HepG2 (cell line): ENCODE data around the gene VAC14. TPM values are rescaled to one million over a fixed set of nuclear protein-coding genes. Genes with fewer than 3 reads are reported as not detected.

Experiments used
- DNMT1 ChIP-seq: sonication (generic); formaldehyde crosslinking; IDR thresholded peaks from 2 replicates; pipeline ENCODE4 v1.5.1; 2020; ENCODE audit warnings: mild to moderate bottlenecking, missing genetic modification reagents
- GPBP1L1 ChIP-seq: sonication (generic); formaldehyde crosslinking; IDR thresholded peaks from 2 replicates; pipeline ENCODE4 v1.5.0; 2020; ENCODE audit warnings: mild to moderate bottlenecking, missing genetic modification reagents
- GPN1 ChIP-seq: sonication (generic); formaldehyde crosslinking; IDR thresholded peaks from 2 replicates; pipeline ENCODE4 v1.5.1; 2020; ENCODE audit warnings: missing genetic modification reagents, borderline replicate concordance
- IRF2 ChIP-seq: IDR thresholded peaks from 2 replicates; pipeline ENCODE4 v1.6.1; 2018; ENCODE audit warnings: missing genetic modification reagents, missing compliant biosample characterization
- MEIS2 ChIP-seq: sonication (generic); formaldehyde crosslinking; IDR thresholded peaks from 2 replicates; pipeline ENCODE4 v1.9.0; 2021; ENCODE audit warnings: mild to moderate bottlenecking, missing genetic modification reagents
- NFE2L1 ChIP-seq: sonication (generic); formaldehyde crosslinking; IDR thresholded peaks from 2 replicates; pipeline ENCODE4 v1.4.0; 2020; ENCODE audit warnings: missing genetic modification reagents, mild to moderate bottlenecking, borderline replicate concordance
- NFIC ChIP-seq: IDR thresholded peaks from 2 replicates; pipeline ENCODE4 v1.6.1; 2012; ENCODE audit warnings: mild to moderate bottlenecking, low read length, inconsistent platforms
- REL ChIP-seq: sonication (generic); formaldehyde crosslinking; conservative IDR thresholded peaks from 2 replicates; pipeline ENCODE4 v1.8.0; 2022; ENCODE audit warnings: mild to moderate bottlenecking, missing genetic modification reagents, moderate library complexity
- SAP130 ChIP-seq: IDR thresholded peaks from 2 replicates; pipeline ENCODE4 v1.6.1; 2016; ENCODE audit warnings: low read depth
- ZBED4 ChIP-seq: sonication (generic); formaldehyde crosslinking; IDR thresholded peaks from 2 replicates; pipeline ENCODE4 v1.4.0; 2020; ENCODE audit warnings: missing genetic modification reagents, borderline replicate concordance
- ZBTB25 ChIP-seq: IDR thresholded peaks from 2 replicates; pipeline ENCODE4 v1.6.1; 2018; ENCODE audit warnings: missing genetic modification reagents
- ZNF253 ChIP-seq: sonication (generic); formaldehyde crosslinking; IDR thresholded peaks from 2 replicates; pipeline ENCODE4 v1.8.0; 2022; ENCODE audit warnings: mild to moderate bottlenecking, missing genetic modification reagents, borderline replicate concordance
- ZNF280B ChIP-seq: sonication (generic); formaldehyde crosslinking; IDR thresholded peaks from 2 replicates; pipeline ENCODE4 v1.5.0; 2020; ENCODE audit warnings: missing genetic modification reagents, mild to moderate bottlenecking, borderline replicate concordance
- ZNF577 ChIP-seq: sonication (generic); formaldehyde crosslinking; IDR thresholded peaks from 2 replicates; pipeline ENCODE4 v1.4.0; 2020; ENCODE audit warnings: mild to moderate bottlenecking, low read depth, missing genetic modification reagents, borderline replicate concordance
- ZNF597 ChIP-seq: sonication (generic); formaldehyde crosslinking; IDR thresholded peaks from 2 replicates; pipeline ENCODE4 v1.5.0; 2020; ENCODE audit warnings: missing genetic modification reagents
- ZNF614 ChIP-seq: IDR thresholded peaks from 2 replicates; pipeline ENCODE4 v1.6.1; 2018; ENCODE audit warnings: missing biosample characterization, missing genetic modification reagents, inconsistent platforms, borderline replicate concordance
- ZNF850 ChIP-seq: sonication (generic); formaldehyde crosslinking; conservative IDR thresholded peaks from 2 replicates; pipeline ENCODE4 v1.9.0; 2021; ENCODE audit warnings: mild to moderate bottlenecking, missing genetic modification reagents
- ZSCAN9 ChIP-seq: IDR thresholded peaks from 2 replicates; pipeline ENCODE4 v1.6.1; 2016; ENCODE audit warnings: borderline replicate concordance
- polyA plus RNA-seq, 8 experiments: library from polyadenylated mRNA; depleted of rRNA in 3 of 8; stranded (reverse) in 7 of 8; unstranded in 1 of 8; fragments of >200 nt; fragmentation: Illumina TruSeq in 4 of 8; extraction: Trizol in 4 of 8; gene quantifications; 2 replicates each; pipeline versions ENCODE4 v1.2.1 to v1.2.3, GENCODE V29; 2011 to 2016; ENCODE audit warnings: low read depth in 4 of 8, missing spikeins in 1 of 8, mixed read lengths in 1 of 8; ENCODE audit not compliant: insufficient read depth in 1 of 8
- total RNA-seq, 5 experiments: library from RNA; depleted of rRNA; stranded (reverse); fragments of >200 nt; fragmentation: Illumina TruSeq; extraction: Trizol; gene quantifications; 2 replicates each; pipeline ENCODE4 v1.2.3, GENCODE V29; 2016; ENCODE audit warnings: low read depth in 1 of 5

VAC14 gene
- total and polyA plus RNA-seq, 2 of the 13 experiments (the other 11 are each of a cell fraction or from before 2014, with no cell fraction given): 23.5 to 24.6 TPM

- no peak for TF ChIP-seq ZNF253 (CRISPR knock-in tag)
- no peak for TF ChIP-seq ZBED4 (CRISPR knock-in tag)
- TF ChIP-seq ZBTB25: peak; percentile 66; the same call in 1 of the 2 replicates
- no peak for TF ChIP-seq ZSCAN9 (CRISPR knock-in tag)
- no peak for TF ChIP-seq GPBP1L1 (CRISPR knock-in tag)
- no peak for TF ChIP-seq NFIC
- no peak for TF ChIP-seq ZNF597
- TF ChIP-seq DNMT1 (CRISPR knock-in tag): 0 out of 2 replicates have a peak, but pooled peaks have one; percentile 51
- no peak for TF ChIP-seq MEIS2
- TF ChIP-seq GPN1 (CRISPR knock-in tag): no peak
- TF ChIP-seq REL (CRISPR knock-in tag): no peak
- TF ChIP-seq SAP130 (CRISPR knock-in tag): peak; percentile 66
- TF ChIP-seq IRF2: 0 out of 2 replicates have a peak, but pooled peaks have one; percentile 47
- TF ChIP-seq ZNF577 (CRISPR knock-in tag): no peak
- TF ChIP-seq ZNF280B (CRISPR knock-in tag): no peak
- TF ChIP-seq ZNF850 (CRISPR knock-in tag): no peak
- no peak; the same call in 1 of the 2 replicates for TF ChIP-seq ZNF614 (CRISPR knock-in tag)
- TF ChIP-seq NFE2L1 (CRISPR knock-in tag): no peak
Measured at GRCh38 chr16:70653809-70654771, 146.9 kb downstream of the VAC14 start (continued).
